IMR-90 (cell line): Measurements from ENCODE around the gene TRIM63. TPM values are rescaled to one million over a fixed set of nuclear protein-coding genes. Genes with fewer than 3 reads are reported as not detected.

Source experiments
- ATAC-seq: fragments of 200-7000 bp; cut with Tn5 transposase; 2 replicates; pipeline ENCODE4 v1.9.1; 2020; ENCODE audit warnings: low read depth, mild to moderate bottlenecking, moderate library complexity
- BruUV-seq: library from RNA; stranded (reverse); fragments of 400-500 nt; replicated peaks from 2 replicates; lab custom pipeline; 2021; lab: Mats Ljungman, UMichigan
- CTCF ChIA-PET: fragments of 300-600 bp; formaldehyde crosslinking; extraction: SDS; loops from one replicate; lab custom pipeline; 2021; ENCODE audit warnings: antibody characterized with exemption; lab: Yijun Ruan, JAX
- POLR2A ChIA-PET: fragments of 300-600 bp; sonication (Branson Sonifier 250); formaldehyde crosslinking; loops from one replicate; lab custom pipeline; 2022; ENCODE audit warnings: antibody characterized with exemption; ENCODE audit not compliant: unreplicated experiment; lab: Charles Lee
- DNase-seq: peaks from one replicate; pipeline ENCODE4 v3.0.0; 2013
- H2AFZ ChIP-seq: replicated peaks from 2 replicates; pipeline ENCODE3; 2013; ENCODE audit warnings: low read length, mild to moderate bottlenecking; ENCODE audit not compliant: poor library complexity
- H2AK5ac ChIP-seq: 2 replicates; pipeline ENCODE4 v1.6.1; 2013; ENCODE audit warnings: low read depth, low read length, inconsistent platforms
- H2AK9ac ChIP-seq: replicated peaks from 2 replicates; pipeline ENCODE3; 2013; ENCODE audit warnings: mild to moderate bottlenecking, low read depth, low read length, moderate library complexity; ENCODE audit not compliant: poor library complexity
- H2BK120ac ChIP-seq: 2 replicates; pipeline ENCODE4 v1.6.1; 2013; ENCODE audit warnings: low read depth, low read length, inconsistent platforms
- H2BK15ac ChIP-seq: 3 replicates; pipeline ENCODE4 v1.6.1; 2013; ENCODE audit warnings: low read depth, low read length, inconsistent platforms
- H2BK20ac ChIP-seq: 2 replicates; pipeline ENCODE4 v1.6.1; 2013; ENCODE audit warnings: low read depth, mild to moderate bottlenecking, inconsistent platforms, low read length, moderate library complexity
- H2BK5ac ChIP-seq: 2 replicates; pipeline ENCODE4 v1.6.1; 2013; ENCODE audit warnings: mild to moderate bottlenecking, low read depth, low read length, inconsistent platforms; ENCODE audit not compliant: poor library complexity, severe bottlenecking
- H3K14ac ChIP-seq: replicated peaks from 2 replicates; pipeline ENCODE4 v1.6.1; 2013; ENCODE audit warnings: low read depth, low read length, inconsistent platforms
- H3K18ac ChIP-seq: 2 replicates; pipeline ENCODE4 v1.6.1; 2013; ENCODE audit warnings: low read depth, low read length, control low read depth
- H3K23ac ChIP-seq: 2 replicates; pipeline ENCODE4 v1.6.1; 2013; ENCODE audit warnings: low read depth, low read length, inconsistent platforms
- H3K27ac ChIP-seq: 2 replicates; pipeline ENCODE4 v1.5.1; 2013; ENCODE audit warnings: mild to moderate bottlenecking, control low read depth, low read length; ENCODE audit not compliant: insufficient read depth
- H3K27me3 ChIP-seq: 2 replicates; pipeline ENCODE4 v1.6.1; 2013; ENCODE audit warnings: low read length; ENCODE audit not compliant: control insufficient read depth, insufficient read depth
- H3K36me3 ChIP-seq: 2 replicates; pipeline ENCODE4 v1.6.1; 2013; ENCODE audit warnings: low read length, mixed read lengths; ENCODE audit not compliant: control insufficient read depth, insufficient read depth
- H3K4ac ChIP-seq: 2 replicates; pipeline ENCODE4 v1.6.1; 2013; ENCODE audit warnings: low read depth, low read length, inconsistent platforms
- H3K4me1 ChIP-seq: 2 replicates; pipeline ENCODE4 v1.6.1; 2013; ENCODE audit warnings: low read length, mixed read lengths; ENCODE audit not compliant: control insufficient read depth, insufficient read depth
- H3K4me2 ChIP-seq: 2 replicates; pipeline ENCODE4 v1.6.1; 2013; ENCODE audit warnings: low read depth, mild to moderate bottlenecking, control low read depth, low read length, moderate library complexity
- H3K4me3 ChIP-seq: 2 replicates; pipeline ENCODE4 v1.5.1; 2013; ENCODE audit warnings: low read depth, mild to moderate bottlenecking, control low read depth, low read length, moderate library complexity; ENCODE audit not compliant: insufficient read depth
- H3K56ac ChIP-seq: 2 replicates; pipeline ENCODE4 v1.6.1; 2013; ENCODE audit warnings: low read length, inconsistent platforms; ENCODE audit not compliant: insufficient read depth; ENCODE audit errors: extremely low read depth
- H3K79me1 ChIP-seq, 2 experiments: 2 replicates each; pipeline ENCODE4 v1.6.1; 2013; ENCODE audit warnings: low read length in 2 of 2, inconsistent platforms in 1 of 2, low read depth in 1 of 2
- H3K9ac ChIP-seq: 2 replicates; pipeline ENCODE4 v1.6.1; 2013; ENCODE audit warnings: low read depth, low read length, control low read depth
- H3K9me1 ChIP-seq: 2 replicates; pipeline ENCODE4 v1.6.1; 2013; ENCODE audit warnings: low read length, inconsistent platforms; ENCODE audit not compliant: insufficient read depth
- H3K9me3 ChIP-seq: 2 replicates; pipeline ENCODE4 v1.6.1; 2013; ENCODE audit warnings: low read length; ENCODE audit not compliant: control insufficient read depth, insufficient read depth
- H4K20me1 ChIP-seq: 2 replicates; pipeline ENCODE4 v1.6.1; 2013; ENCODE audit warnings: low read length, inconsistent platforms; ENCODE audit not compliant: insufficient read depth
- H4K5ac ChIP-seq: 2 replicates; pipeline ENCODE4 v1.6.1; 2013; ENCODE audit warnings: mild to moderate bottlenecking, low read depth, low read length, control low read depth
- H4K8ac ChIP-seq, 2 experiments: 2 replicates each; pipeline ENCODE4 v1.6.1; 2013; ENCODE audit warnings: low read depth in 2 of 2, low read length in 2 of 2, control low read depth in 1 of 2, inconsistent platforms in 1 of 2
- H4K91ac ChIP-seq: 2 replicates; pipeline ENCODE4 v1.6.1; 2013; ENCODE audit warnings: low read depth, low read length, inconsistent platforms; ENCODE audit not compliant: insufficient read depth
- CEBPB ChIP-seq: IDR thresholded peaks from 2 replicates; pipeline ENCODE4 v1.6.1; 2012; ENCODE audit warnings: low read depth, low read length, improper control_type of control experiment
- CHD1 ChIP-seq: IDR thresholded peaks from 2 replicates; pipeline ENCODE4 v1.6.1; 2012; ENCODE audit warnings: low read depth, low read length, improper control_type of control experiment
- MXI1 ChIP-seq: IDR thresholded peaks from 2 replicates; pipeline ENCODE4 v1.6.1; 2012; ENCODE audit warnings: low read depth, mild to moderate bottlenecking, low read length, moderate library complexity, borderline replicate concordance
- WGBS, 2 experiments: methylation state at CpG; one replicate each; pipeline versions ENCODE4 v1.1.5 to v1.1.7; 2013; ENCODE audit warnings: missing lambda C conversion rate in 2 of 2; ENCODE audit not compliant: insufficient read length in 1 of 2; ENCODE audit errors: extremely low coverage in 2 of 2; 5-methylcytosine and 5-hydroxymethylcytosine counted together
- dilution Hi-C: fragments of 300-500 bp; cut with HindIII; formaldehyde crosslinking; loops from one replicate; pipeline ENCODE4 v1.14.3; 2018; ENCODE audit warnings: low sequenced_read_pairs; ENCODE audit not compliant: unreplicated experiment
- in situ Hi-C: fragments of 300-500 bp; cut with MboI; formaldehyde crosslinking; loops from 3 replicates; pipeline ENCODE4 v1.14.3; 2019; ENCODE audit warnings: low sequenced_read_pairs, inconsistent platforms, mixed read lengths
- intact Hi-C: fragments of 100-400 bp; cut with micrococcal nuclease; formaldehyde crosslinking; loops from 2 replicates; pipeline ENCODE4 v1.10.0; 2022
- polyA plus RNA-seq, 3 experiments: library from polyadenylated mRNA; depleted of rRNA; stranded (reverse); fragments of >200 nt; gene quantifications; 2 replicates each; pipeline ENCODE4 v1.2.3, GENCODE V29; 2012; ENCODE audit warnings: low replicate concordance in 1 of 3
- total RNA-seq: library from RNA; depleted of rRNA; stranded (reverse); fragments of >200 nt; gene quantifications from 2 replicates; pipeline ENCODE4 v1.2.3, GENCODE V29; 2012

TRIM63 gene
- total and polyA plus RNA-seq, 2 of the 4 experiments (the other 2 are of a cell fraction): not detected

DNA sequence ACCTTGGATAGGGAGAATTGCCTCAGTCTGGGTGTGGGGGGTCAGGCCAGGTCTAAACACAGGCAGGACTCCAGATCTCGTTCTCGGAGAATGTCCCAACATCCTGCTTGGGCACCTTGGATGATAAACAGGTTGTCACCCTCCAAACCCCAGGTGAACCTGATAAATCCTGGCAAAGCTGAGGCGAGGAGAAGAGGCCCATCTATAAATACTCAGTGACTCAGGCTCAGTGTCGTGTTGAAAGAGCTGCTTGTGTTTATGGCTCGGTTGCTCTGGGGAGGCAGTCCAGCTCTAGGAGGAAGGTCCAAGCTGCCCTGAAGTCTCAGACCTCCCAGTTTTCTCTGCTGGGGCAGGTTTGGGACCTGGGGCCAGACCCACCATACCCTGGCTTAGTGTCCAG, 15.8 kb upstream of the TRIM63 start:
- H3K56ac ChIP-seq: no peak overlapping the region
- H2BK5ac ChIP-seq: no peak overlapping the region
- dilution Hi-C loops (no loop called here), in situ Hi-C loops (no loop called here), intact Hi-C loops (no loop called here)
- no peak overlapping the region for H2AK5ac ChIP-seq
- H3K4ac ChIP-seq: no peak overlapping the region
- H2BK120ac ChIP-seq: no peak overlapping the region
- H3K27ac ChIP-seq: no peak overlapping the region
- no peak overlapping the region for H3K9ac ChIP-seq
- H3K14ac ChIP-seq: no peak overlapping the region
- H3K36me3 ChIP-seq: no peaks in the 10 kb centered on the region
- TF ChIP-seq CEBPB: peak; percentile 60
- no peak for TF ChIP-seq CHD1
- no peak for TF ChIP-seq MXI1
- ATAC-seq (peak; percentile 60), DNase-seq (peak; percentile 46)
- H3K9me3 ChIP-seq: no peaks in the 10 kb centered on the region
- H2BK20ac ChIP-seq: no peak overlapping the region
- H4K20me1 ChIP-seq: no peaks in the 10 kb centered on the region
- BruUV-seq: no TSS peak
- H4K8ac ChIP-seq: no peak overlapping the region
- no peak overlapping the region for H4K5ac ChIP-seq
- ChIA-PET POLR2A (no interaction called here), CTCF (interaction anchor here (0.6 to 1.2 kb wide), 3 partner anchors 27 to 459 kb away, joined by 3 read pairs; no protein-coding TSS in a partner anchor)
- no peak overlapping the region for H4K91ac ChIP-seq
- H3K27me3 ChIP-seq: peaks cover 36% of the 10 kb centered on the region
- H3K79me1 ChIP-seq: no peaks in the 10 kb centered on the region
- H2BK15ac ChIP-seq: no peak overlapping the region
- no peak overlapping the region for H3K4me3 ChIP-seq
- H3K4me2 ChIP-seq: no peak overlapping the region
- no peak overlapping the region for H3K23ac ChIP-seq
- H3K18ac ChIP-seq: no peak overlapping the region
- peaks cover 1% of the 10 kb centered on the region; the same call in 1 of the 2 replicates for H3K4me1 ChIP-seq
- no peak overlapping the region for H2AK9ac ChIP-seq
- H2AFZ ChIP-seq: no peak overlapping the region
- no CpG with 5 or more reads among the region's 5 CpGs for WGBS, 2 experiments
- no peaks in the 10 kb centered on the region for H3K9me1 ChIP-seq
